Measurements from ENCODE around the gene TPM2. TPM values are rescaled to one million over a fixed set of nuclear protein-coding genes. Genes with fewer than 3 reads are reported as not detected.

Gene TPM2
- total and polyA plus RNA-seq, 10 of the 15 experiments (the other 5 are each of a cell fraction or from before 2014, with no cell fraction given): 0.11 to 9.3 (median 1.1) TPM

GRCh38 chr9:35719546-35719945 is 29.8 kb upstream of the TPM2 start (continued):
- TF ChIP-seq ZBTB33 (IDR thresholded peaks at IDR 0.05) (no peak), USF2 (IDR thresholded peaks at IDR 0.05; ENCODE audit: borderline replicate concordance, low read depth, low read length) (no peak), ZBTB4 (CRISPR knock-in tag; IDR thresholded peaks at IDR 0.05) (no peak)
